ENCODE measurements around the gene CREBL2. TPM values are rescaled to one million over a fixed set of nuclear protein-coding genes. Genes with fewer than 3 reads are reported as not detected.

Gene CREBL2
- total RNA-seq, 1 donor: 33.2 TPM

- TF ChIP-seq CTCF (IDR thresholded peaks at IDR 0.05; ENCODE audit: insufficient read depth, low read depth, low read length): no peak
- H3K4me3 ChIP-seq (ENCODE audit: low read depth, low read length): no peak overlapping the region
- no peak for DNase-seq (ENCODE audit: low read depth)
Measured at GRCh38 chr12:12663644-12664294, 52.1 kb downstream of the CREBL2 start.

DNA sequence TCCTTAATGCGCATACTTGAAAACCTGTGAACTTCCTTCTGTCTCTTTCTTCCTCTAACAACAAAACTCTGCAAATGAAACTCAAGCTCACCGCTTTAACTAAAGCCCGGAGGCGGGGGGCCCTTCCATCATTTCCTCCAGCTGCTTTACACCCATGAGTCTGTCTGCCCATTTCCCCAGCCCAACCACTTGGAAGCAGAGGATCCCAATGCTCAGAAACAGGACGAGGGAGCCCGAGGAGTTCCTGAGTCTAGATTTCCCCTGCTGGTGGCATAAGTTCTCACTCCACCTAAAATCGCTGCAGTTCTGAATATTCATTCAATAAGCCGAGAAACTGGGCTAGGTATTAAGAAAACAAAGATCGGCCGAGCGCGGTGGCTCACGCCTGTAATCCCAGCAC is 53.5 kb downstream of the CREBL2 start:
- peak; percentile 17 for TF ChIP-seq CTCF (IDR thresholded peaks at IDR 0.05; ENCODE audit: insufficient read depth, low read depth, low read length)
- DNase-seq (ENCODE audit: low read depth): no peak
- no peak overlapping the region for H3K4me3 ChIP-seq (ENCODE audit: low read depth, low read length)

DNA sequence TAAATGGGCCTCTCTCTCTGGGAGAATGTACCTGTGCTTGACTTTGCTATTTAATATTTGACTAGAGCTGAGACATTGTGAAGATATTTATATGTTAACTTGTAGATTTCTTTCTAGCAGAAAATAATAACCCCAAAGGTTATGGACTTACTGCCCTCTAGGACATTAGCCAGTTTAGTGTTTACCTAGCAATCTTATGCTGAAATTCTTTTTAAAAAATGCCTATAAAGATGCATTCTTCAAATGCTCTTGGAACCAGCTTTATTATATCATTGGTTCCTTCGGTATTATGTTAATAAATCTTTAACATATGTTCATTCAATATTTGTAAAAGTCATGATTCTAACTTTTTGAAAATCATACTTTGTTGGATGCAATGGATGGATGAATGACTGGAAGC is 56.3 kb downstream of the CREBL2 start:
- no peak overlapping the region for H3K4me3 ChIP-seq (ENCODE audit: low read depth, low read length)
- no peak for DNase-seq (ENCODE audit: low read depth)
- no peak for TF ChIP-seq CTCF (IDR thresholded peaks at IDR 0.05; ENCODE audit: insufficient read depth, low read depth, low read length)

GRCh38 chr12:12669020-12669419 is 57.3 kb downstream of the CREBL2 start:
- no peak overlapping the region for H3K4me3 ChIP-seq (ENCODE audit: low read depth, low read length)
- DNase-seq (ENCODE audit: low read depth): no peak
- TF ChIP-seq CTCF (IDR thresholded peaks at IDR 0.05; ENCODE audit: insufficient read depth, low read depth, low read length): no peak

GRCh38 chr12:12671850-12672660 is 60.4 kb downstream of the CREBL2 start:
- no peak overlapping the region for H3K4me3 ChIP-seq (ENCODE audit: low read depth, low read length)
- TF ChIP-seq CTCF (IDR thresholded peaks at IDR 0.05; ENCODE audit: insufficient read depth, low read depth, low read length): no peak
- no peak for DNase-seq (ENCODE audit: low read depth)

GRCh38 chr12:12673296-12673695 is 61.6 kb downstream of the CREBL2 start:
- no peak for DNase-seq (ENCODE audit: low read depth)
- TF ChIP-seq CTCF (IDR thresholded peaks at IDR 0.05; ENCODE audit: insufficient read depth, low read depth, low read length): no peak
- no peak overlapping the region for H3K4me3 ChIP-seq (ENCODE audit: low read depth, low read length)
